Smooth muscle cell (in vitro differentiated cells): Measurements from ENCODE around the gene COA8. TPM values are rescaled to one million over a fixed set of nuclear protein-coding genes. Genes with fewer than 3 reads are reported as not detected.

Experiments used
- DNase-seq: peaks from one replicate; lab custom pipeline; 2025; ENCODE audit not compliant: unreplicated experiment; lab: John Stamatoyannopoulos, UW
- H2AFZ ChIP-seq: fragments of 200-600 bp; sonication (generic); 2 replicates; pipeline ENCODE4 v1.6.0; 2016; ENCODE audit warnings: antibody characterized with exemption, low read depth, mild to moderate bottlenecking
- H3F3A ChIP-seq: fragments of 200-600 bp; sonication (generic); 2 replicates; pipeline ENCODE4 v1.6.0; 2017; ENCODE audit warnings: antibody characterized with exemption, low read depth
- H3K27ac ChIP-seq: fragments of 200-600 bp; sonication (generic); 2 replicates; pipeline ENCODE4 v1.5.1; 2016; ENCODE audit warnings: low read depth, mild to moderate bottlenecking
- H3K27me3 ChIP-seq: fragments of 200-600 bp; sonication (generic); 2 replicates; pipeline ENCODE4 v1.6.1; 2016; ENCODE audit warnings: low read depth, mild to moderate bottlenecking
- H3K36me3 ChIP-seq: fragments of 200-600 bp; sonication (generic); 2 replicates; pipeline ENCODE4 v1.5.1; 2016; ENCODE audit warnings: low read depth
- H3K4me1 ChIP-seq: fragments of 200-600 bp; sonication (generic); 2 replicates; pipeline ENCODE4 v1.5.1; 2016; ENCODE audit warnings: low read depth
- H3K4me2 ChIP-seq: fragments of 200-600 bp; sonication (generic); 2 replicates; pipeline ENCODE4 v1.6.0; 2016; ENCODE audit warnings: mild to moderate bottlenecking
- H3K4me3 ChIP-seq: fragments of 200-600 bp; sonication (generic); 2 replicates; pipeline ENCODE4 v1.5.1; 2016; ENCODE audit warnings: mild to moderate bottlenecking
- H3K79me2 ChIP-seq: fragments of 200-600 bp; sonication (generic); 2 replicates; pipeline ENCODE4 v1.6.0; 2016; ENCODE audit warnings: low read depth, mild to moderate bottlenecking
- H3K9ac ChIP-seq: fragments of 200-600 bp; sonication (generic); 2 replicates; pipeline ENCODE4 v1.6.0; 2016; ENCODE audit warnings: low read depth
- H3K9me3 ChIP-seq: fragments of 200-600 bp; sonication (generic); replicated peaks from 2 replicates; pipeline ENCODE4 v1.5.1; 2016; ENCODE audit warnings: low read depth
- H4K20me1 ChIP-seq: fragments of 200-600 bp; sonication (generic); 2 replicates; pipeline ENCODE4 v1.6.0; 2016; ENCODE audit warnings: low read depth
- WGBS: methylation state at CpG from one replicate; pipeline ENCODE4 v1.1.7; 2016; ENCODE audit warnings: low lambda C conversion rate; 5-methylcytosine and 5-hydroxymethylcytosine counted together
- polyA plus RNA-seq: library from polyadenylated mRNA; unstranded; fragments of >200 nt; fragmentation: Nextera tagmentation; extraction: Ambion mirVana; gene quantifications from 2 replicates; pipeline ENCODE4 v1.2.1, GENCODE V29; 2016
- total RNA-seq: library from RNA; depleted of rRNA; stranded (reverse); fragments of >200 nt; gene quantifications from 2 replicates; pipeline ENCODE4 v1.2.3, GENCODE V29; 2014
- TF ChIP-seq, protein P1 (sequence below): fragments of 200-600 bp; sonication (generic); IDR thresholded peaks from 2 replicates; pipeline ENCODE4 v1.5.1; 2017; ENCODE audit warnings: borderline replicate concordance, mild to moderate bottlenecking, antibody characterized with exemption; ENCODE audit not compliant: insufficient read depth, poor library complexity, severe bottlenecking

Gene COA8
- total and polyA plus RNA-seq, 2 experiments from 2014 or later = 33.4 to 69.9 TPM

DNA sequence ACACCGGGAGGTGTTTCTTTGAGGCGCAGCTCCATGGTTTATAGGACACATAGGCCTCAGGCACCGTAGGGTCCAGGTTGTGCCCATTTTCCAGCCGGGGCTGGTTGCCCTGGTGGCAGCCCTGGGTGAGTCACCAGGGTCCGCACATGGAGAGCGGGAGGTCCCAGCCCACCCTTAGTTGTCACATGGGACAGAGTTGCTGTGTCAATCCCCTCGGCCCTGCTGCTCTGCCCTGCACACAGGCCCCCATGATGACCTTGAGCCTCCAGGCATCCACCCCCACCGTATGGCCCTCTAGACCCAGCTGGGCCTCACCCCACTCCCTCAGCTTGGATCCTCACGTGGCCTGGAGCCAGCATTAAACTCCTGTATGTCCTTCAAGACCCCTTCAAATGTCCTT, 26.1 kb upstream of the COA8 start:
- WGBS = 78% methylated on average over 9 of the region's 9 CpGs
- Histone ChIP-seq H4K20me1 (peaks cover 4% of the 10 kb centered on the region), H3K9ac (no peak overlapping the region), H3K36me3 (no peaks in the 10 kb centered on the region), H3K9me3 (no peaks in the 10 kb centered on the region), H3K27ac (no peak overlapping the region), H3K4me3 (no peak overlapping the region), H3K79me2 (no peaks in the 10 kb centered on the region), H3K4me1 (peaks cover 9% of the 10 kb centered on the region), H3F3A (peaks cover 4% of the 10 kb centered on the region), H3K27me3 (no peaks in the 10 kb centered on the region), H2AFZ (no peak overlapping the region), H3K4me2 (no peak overlapping the region)
- TF ChIP-seq, protein P1, sequence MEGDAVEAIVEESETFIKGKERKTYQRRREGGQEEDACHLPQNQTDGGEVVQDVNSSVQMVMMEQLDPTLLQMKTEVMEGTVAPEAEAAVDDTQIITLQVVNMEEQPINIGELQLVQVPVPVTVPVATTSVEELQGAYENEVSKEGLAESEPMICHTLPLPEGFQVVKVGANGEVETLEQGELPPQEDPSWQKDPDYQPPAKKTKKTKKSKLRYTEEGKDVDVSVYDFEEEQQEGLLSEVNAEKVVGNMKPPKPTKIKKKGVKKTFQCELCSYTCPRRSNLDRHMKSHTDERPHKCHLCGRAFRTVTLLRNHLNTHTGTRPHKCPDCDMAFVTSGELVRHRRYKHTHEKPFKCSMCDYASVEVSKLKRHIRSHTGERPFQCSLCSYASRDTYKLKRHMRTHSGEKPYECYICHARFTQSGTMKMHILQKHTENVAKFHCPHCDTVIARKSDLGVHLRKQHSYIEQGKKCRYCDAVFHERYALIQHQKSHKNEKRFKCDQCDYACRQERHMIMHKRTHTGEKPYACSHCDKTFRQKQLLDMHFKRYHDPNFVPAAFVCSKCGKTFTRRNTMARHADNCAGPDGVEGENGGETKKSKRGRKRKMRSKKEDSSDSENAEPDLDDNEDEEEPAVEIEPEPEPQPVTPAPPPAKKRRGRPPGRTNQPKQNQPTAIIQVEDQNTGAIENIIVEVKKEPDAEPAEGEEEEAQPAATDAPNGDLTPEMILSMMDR = no peak
- no peak for DNase-seq

- TF ChIP-seq, protein P1 = no peak
Observed at GRCh38 chr14:103537175-103537990, 25.4 kb upstream of the COA8 start.

DNA sequence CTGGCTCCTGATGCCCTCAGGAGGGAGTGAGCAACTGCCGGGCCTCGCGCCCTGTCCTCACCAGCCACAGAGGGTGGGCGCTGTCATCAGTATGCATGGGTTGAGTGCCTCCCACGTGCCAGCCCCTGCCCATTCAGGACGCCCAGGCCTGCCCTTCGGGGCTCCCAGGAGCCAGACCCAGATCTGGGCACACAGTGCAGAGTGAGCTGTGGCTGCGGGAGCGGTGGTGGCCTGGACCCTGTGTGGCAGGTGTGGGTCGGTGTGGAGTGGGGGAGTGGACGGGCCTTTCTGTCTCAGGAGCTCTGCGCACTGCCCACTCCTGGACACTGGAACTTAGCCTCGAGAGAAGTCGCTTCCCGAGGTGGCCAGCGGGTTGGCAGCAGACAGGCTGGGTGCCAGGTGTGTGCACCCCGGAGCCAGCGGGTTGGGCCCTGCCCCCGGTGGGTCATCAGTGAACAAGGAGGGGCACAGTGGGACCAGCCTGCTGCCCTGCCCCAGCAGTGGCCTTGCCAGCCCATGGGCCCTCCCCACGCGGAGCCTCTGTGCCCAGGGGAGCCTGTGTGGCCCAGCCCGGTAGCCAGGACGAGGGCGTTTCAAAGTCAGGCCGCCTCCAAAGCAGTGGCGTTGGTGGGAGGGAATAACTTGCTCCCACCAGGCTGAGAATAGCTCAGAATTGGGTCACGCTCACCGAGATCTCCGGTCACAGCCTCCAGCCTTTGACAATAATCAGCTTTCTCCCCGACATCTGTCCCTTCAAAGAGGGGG, 24.3 kb upstream of the COA8 start:
- no peak for DNase-seq
- Histone ChIP-seq H3K36me3 (no peaks in the 10 kb centered on the region), H3K79me2 (no peaks in the 10 kb centered on the region), H3K4me2 (no peak overlapping the region), H3K4me1 (peaks cover 25% of the 10 kb centered on the region), H3K27me3 (no peaks in the 10 kb centered on the region), H3K4me3 (no peak overlapping the region), H3K9me3 (no peaks in the 10 kb centered on the region), H3K27ac (no peak overlapping the region), H3F3A (peaks cover 4% of the 10 kb centered on the region), H4K20me1 (no peaks in the 10 kb centered on the region), H3K9ac (no peak overlapping the region), H2AFZ (no peak overlapping the region)
- TF ChIP-seq, protein P1 = no peak
- 85% methylated on average over 30 of the region's 30 CpGs for WGBS

More at GRCh38 chr14:103537175-103537990, 25.4 kb upstream of the COA8 start:
- Histone ChIP-seq H3K4me1 (peaks cover 16% of the 10 kb centered on the region), H3K9ac (no peak overlapping the region), H3K4me3 (no peak overlapping the region), H2AFZ (no peak overlapping the region), H3K36me3 (no peaks in the 10 kb centered on the region), H3K9me3 (no peaks in the 10 kb centered on the region), H3K79me2 (no peaks in the 10 kb centered on the region), H3K27ac (no peak overlapping the region), H3K27me3 (no peaks in the 10 kb centered on the region), H3K4me2 (no peak overlapping the region), H3F3A (peaks cover 4% of the 10 kb centered on the region), H4K20me1 (no peaks in the 10 kb centered on the region)
- 87% methylated on average over 16 of the region's 18 CpGs for WGBS
- DNase-seq = no peak
